Stimulated activated CD8-positive, alpha-beta memory T cell treated with anti-CD3 and anti-CD28 coated beads, Interleukin-4, amount 100 ng/mL, for 24 hours (primary cell): Measurements from ENCODE around the gene ERI3.

Experiments used
- DNase-seq: peaks from one replicate; pipeline ENCODE4 v3.0.0-alpha.2; 2020; ENCODE audit warnings: low read depth

ERI3 gene

GRCh38 chr1:44348061-44348485 lies 7.0 kb downstream of the ERI3 start:
- DNase-seq, result no peak

GRCh38 chr1:44347280-44347679 lies 7.8 kb downstream of the ERI3 start:
- no peak for DNase-seq

GRCh38 chr1:44346878-44347277 lies 8.2 kb downstream of the ERI3 start:
- no peak for DNase-seq

- DNase-seq, result no peak
These were observed 8.9 kb downstream of the ERI3 start for GRCh38 chr1:44346184-44346583.

GRCh38 chr1:44345187-44345775 lies 9.8 kb downstream of the ERI3 start:
- no peak for DNase-seq

- no peak for DNase-seq
These were observed 15.3 kb downstream of the ERI3 start for GRCh38 chr1:44339731-44340130.

GRCh38 chr1:44338136-44338535 lies 16.9 kb downstream of the ERI3 start:
- DNase-seq, result no peak

- no peak for DNase-seq
These were observed 18.4 kb downstream of the ERI3 start for GRCh38 chr1:44336668-44337067.

- DNase-seq, result no peak
These were observed 20.1 kb downstream of the ERI3 start for GRCh38 chr1:44334968-44335367.

- no peak for DNase-seq
These were observed 21.7 kb downstream of the ERI3 start for GRCh38 chr1:44333376-44333775.

GRCh38 chr1:44332505-44332904 lies 22.6 kb downstream of the ERI3 start:
- no peak for DNase-seq

GRCh38 chr1:44330935-44331334 lies 24.1 kb downstream of the ERI3 start:
- no peak for DNase-seq

- no peak for DNase-seq
These were observed 26.2 kb downstream of the ERI3 start for GRCh38 chr1:44328671-44329416.

GRCh38 chr1:44327679-44328491 lies 27.2 kb downstream of the ERI3 start:
- no peak for DNase-seq

- no peak for DNase-seq
These were observed 28.1 kb downstream of the ERI3 start for GRCh38 chr1:44326821-44327465.

- no peak for DNase-seq
These were observed 28.9 kb downstream of the ERI3 start for GRCh38 chr1:44326024-44326701.

GRCh38 chr1:44323947-44324346 lies 31.1 kb downstream of the ERI3 start:
- DNase-seq, result no peak

GRCh38 chr1:44322367-44322766 lies 32.7 kb downstream of the ERI3 start:
- DNase-seq, result no peak

GRCh38 chr1:44321466-44321865 lies 33.6 kb downstream of the ERI3 start:
- DNase-seq, result no peak

- DNase-seq, result peak; percentile 4
These were observed 36.7 kb downstream of the ERI3 start for GRCh38 chr1:44318097-44319088.
